CD8-positive, alpha-beta memory T cell (primary cell): ENCODE results near the gene CCDC28A. TPM values are rescaled to one million over a fixed set of nuclear protein-coding genes. Genes with fewer than 3 reads are reported as not detected.
A peak's percentile ranks its signal among the peaks of the same experiment; 100 is the strongest.

ENCODE experiments used
- CTCF ChIA-PET: fragments of 350-600 bp; sonication (Branson Sonifier 250); formaldehyde crosslinking; loops from one replicate; lab custom pipeline; 2021; ENCODE audit warnings: antibody characterized with exemption; lab: Charles Lee
- POLR2A ChIA-PET: fragments of 350-600 bp; sonication (Branson Sonifier 250); formaldehyde crosslinking; loops from one replicate; lab custom pipeline; 2021; ENCODE audit warnings: antibody characterized with exemption; lab: Charles Lee
- DNase-seq, 5 donors: peaks; one replicate each; pipeline versions ENCODE4 v3.0.0 to v3.0.0-alpha.2; 2020 to 2022; ENCODE audit warnings: mixed read lengths in 1 of 5
- H3K27ac ChIP-seq: one replicate; pipeline ENCODE4 v1.7.0; 2013; ENCODE audit warnings: low read depth, mild to moderate bottlenecking, low read length, moderate library complexity
- H3K27me3 ChIP-seq: 2 replicates; pipeline ENCODE4 v1.7.0; 2013; ENCODE audit warnings: low read length, mild to moderate bottlenecking; ENCODE audit not compliant: insufficient read depth, poor library complexity, severe bottlenecking
- H3K36me3 ChIP-seq: 2 replicates; pipeline ENCODE4 v1.7.0; 2013; ENCODE audit warnings: mild to moderate bottlenecking, low read length, moderate library complexity; ENCODE audit not compliant: insufficient read depth
- H3K4me1 ChIP-seq: 2 replicates; pipeline ENCODE4 v1.7.0; 2013; ENCODE audit warnings: mild to moderate bottlenecking, low read length, moderate library complexity; ENCODE audit not compliant: insufficient read depth
- H3K4me3 ChIP-seq: 2 replicates; pipeline ENCODE4 v1.7.0; 2013; ENCODE audit warnings: mild to moderate bottlenecking, low read length
- H3K9me3 ChIP-seq: 2 replicates; pipeline ENCODE4 v1.7.0; 2013; ENCODE audit warnings: mild to moderate bottlenecking, low read length
- H3K27ac Mint-ChIP-seq, 8 donors: one replicate each; pipeline ENCODE4 v1.8.0; 2020 to 2021; ENCODE audit warnings: mixed read lengths in 8 of 8, mild to moderate bottlenecking in 6 of 8, inconsistent platforms in 3 of 8, moderate library complexity in 3 of 8
- H3K27me3 Mint-ChIP-seq, 2 donors: one replicate each; pipeline ENCODE4 v1.8.0; 2020 to 2021; ENCODE audit warnings: mixed read lengths in 2 of 2, mild to moderate bottlenecking in 1 of 2, moderate library complexity in 1 of 2
- H3K36me3 Mint-ChIP-seq, 3 donors: one replicate each; pipeline ENCODE4 v1.8.0; 2020 to 2021; ENCODE audit warnings: mixed read lengths in 3 of 3, inconsistent platforms in 1 of 3, mild to moderate bottlenecking in 1 of 3
- H3K4me1 Mint-ChIP-seq, 3 donors: one replicate each; pipeline ENCODE4 v1.8.0; 2020 to 2021; ENCODE audit warnings: mixed read lengths in 3 of 3, inconsistent platforms in 1 of 3, mild to moderate bottlenecking in 1 of 3
- H3K4me3 Mint-ChIP-seq, 7 donors: one replicate each; pipeline ENCODE4 v1.8.0; 2020 to 2021; ENCODE audit warnings: mixed read lengths in 7 of 7, mild to moderate bottlenecking in 6 of 7, moderate library complexity in 4 of 7, inconsistent platforms in 2 of 7
- H3K9me3 Mint-ChIP-seq, 5 donors: one replicate each; pipeline ENCODE4 v1.8.0; 2020 to 2022; ENCODE audit warnings: mixed read lengths in 5 of 5, mild to moderate bottlenecking in 3 of 5, moderate library complexity in 2 of 5, inconsistent platforms in 1 of 5
- polyA plus RNA-seq: library from polyadenylated mRNA; unstranded; fragments of 300-500 nt; fragmentation: Illumina TruSeq; gene quantifications from one replicate; pipeline ENCODE4 v1.2.3, GENCODE V29; 2021
- total RNA-seq, 2 experiments: library from RNA; stranded (reverse); gene quantifications; one replicate each; pipeline ENCODE4 v1.2.3, GENCODE V29; 2021

CCDC28A gene
- total and polyA plus RNA-seq, 3 experiments from 2014 or later = 15.1 to 52.4 (median 16.1) TPM

DNA sequence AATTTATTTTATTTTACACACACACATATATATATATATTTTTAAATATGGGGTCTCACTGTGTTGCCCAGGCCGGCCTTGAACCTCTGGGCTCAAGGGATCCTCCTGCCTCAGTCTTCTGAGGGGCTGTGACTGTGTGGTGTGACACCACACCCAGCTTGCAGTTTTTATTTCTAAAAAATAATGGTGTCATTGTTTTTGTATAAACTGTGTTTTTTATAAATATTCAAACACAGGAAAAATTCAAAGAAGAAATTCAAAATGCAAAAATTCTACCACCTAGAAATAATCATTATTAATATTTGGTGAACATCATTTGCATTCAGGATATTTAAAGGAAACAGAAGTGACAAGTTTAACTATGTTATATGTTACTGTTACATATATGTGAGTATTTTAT, 3.1 kb downstream of the CCDC28A start:
- POLR2A ChIA-PET = no interaction called here
- peaks cover 37 to 50% (median 50%) of the 10 kb centered on the region in 3 donors for H3K4me1 Mint-ChIP-seq

DNA sequence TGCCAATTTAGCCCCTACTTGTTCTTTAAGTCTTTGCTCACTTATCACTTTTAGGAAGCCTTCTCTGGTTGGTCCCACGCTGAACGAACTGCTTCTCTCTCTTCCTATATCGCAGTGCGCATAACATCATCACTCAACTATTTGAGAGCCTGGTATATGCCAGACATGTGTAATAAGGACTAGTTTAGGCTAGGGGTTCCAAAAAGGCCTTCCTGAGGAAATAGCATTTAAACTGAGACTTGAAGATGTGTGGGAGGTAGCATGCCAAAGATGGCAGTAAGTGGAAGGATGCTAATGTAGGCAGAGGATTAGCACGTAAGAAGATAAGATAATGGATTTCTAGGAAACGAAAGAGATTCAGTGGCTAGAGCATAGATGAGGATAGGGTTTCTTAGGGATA, 4.8 kb downstream of the CCDC28A start:
- Mint-ChIP-seq H3K27me3 (peaks cover 0 to 3% of the 10 kb centered on the region in 2 donors), H3K27ac (peak overlapping the region in 2 of 8 donors; percentile 44 to 69), H3K4me1 (peaks cover 31 to 45% (median 42%) of the 10 kb centered on the region in 3 donors), H3K36me3 (peaks cover 0 to 69% (median 18%) of the 10 kb centered on the region in 3 donors), H3K9me3 (no peaks in the 10 kb centered on the region), H3K4me3 (peak overlapping the region in 1 of 7 donors; percentile 30)
- peaks cover 4% of the 10 kb centered on the region for H3K36me3 ChIP-seq
- no peaks in the 10 kb centered on the region for H3K9me3 ChIP-seq
- no peak for DNase-seq
- ChIA-PET POLR2A (interaction anchor here (0.7 kb wide), 1 partner anchor 799 kb away, joined by 3 read pairs; no protein-coding TSS in a partner anchor), CTCF (no interaction called here)
- peaks cover 8% of the 10 kb centered on the region for H3K4me1 ChIP-seq
- H3K27me3 ChIP-seq = no peaks in the 10 kb centered on the region
- H3K4me3 ChIP-seq = no peak overlapping the region
- H3K27ac ChIP-seq = no peak overlapping the region

More for the DNA sequence above, 3.1 kb downstream of the CCDC28A start:
- no peak for DNase-seq
- CTCF ChIA-PET = no interaction called here
- Histone ChIP-seq H3K4me1 (peaks cover 13% of the 10 kb centered on the region), H3K36me3 (no peaks in the 10 kb centered on the region), H3K27me3 (no peaks in the 10 kb centered on the region), H3K9me3 (no peaks in the 10 kb centered on the region), H3K27ac (no peak overlapping the region), H3K4me3 (no peak overlapping the region)
- H3K27ac Mint-ChIP-seq = no peak overlapping the region
- H3K27me3 Mint-ChIP-seq = peaks cover 0 to 3% of the 10 kb centered on the region in 2 donors
- H3K4me3 Mint-ChIP-seq = no peak overlapping the region
- peaks cover 0 to 58% (median 15%) of the 10 kb centered on the region in 3 donors for H3K36me3 Mint-ChIP-seq
- H3K9me3 Mint-ChIP-seq = no peaks in the 10 kb centered on the region

DNA sequence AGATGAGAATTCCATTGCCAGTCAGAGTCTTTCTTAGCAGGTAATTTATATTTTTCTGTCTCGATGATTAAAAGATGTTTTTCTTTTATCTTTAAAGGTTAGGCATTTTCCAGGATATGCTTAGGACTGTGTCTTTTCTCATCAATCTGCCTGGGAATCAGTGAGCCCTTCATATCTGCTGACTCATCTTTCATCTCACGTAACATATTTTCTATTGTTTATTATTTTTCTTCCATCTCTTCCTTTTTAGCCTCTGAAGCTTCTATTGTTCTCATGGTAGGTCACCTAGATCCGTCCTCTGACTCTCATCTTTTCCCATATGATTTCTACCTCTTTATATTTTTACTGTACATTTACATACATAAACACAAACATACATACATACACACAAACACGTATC, 8.7 kb downstream of the CCDC28A start:
- DNase-seq = no peak
- no peaks in the 10 kb centered on the region for H3K4me1 ChIP-seq
- peak overlapping the region in 3 of 8 donors; percentile 11 to 69 (median 11) for H3K27ac Mint-ChIP-seq
- peaks cover 0 to 1% of the 10 kb centered on the region in 2 donors for H3K27me3 Mint-ChIP-seq
- CTCF ChIA-PET = no interaction called here
- no peaks in the 10 kb centered on the region for H3K9me3 ChIP-seq
- peaks cover 0 to 85% (median 17%) of the 10 kb centered on the region in 3 donors for H3K36me3 Mint-ChIP-seq
- POLR2A ChIA-PET = no interaction called here
- no peak overlapping the region for H3K4me3 ChIP-seq
- peaks cover 15 to 24% (median 23%) of the 10 kb centered on the region in 3 donors for H3K4me1 Mint-ChIP-seq
- no peaks in the 10 kb centered on the region for H3K27me3 ChIP-seq
- no peaks in the 10 kb centered on the region for H3K9me3 Mint-ChIP-seq
- H3K36me3 ChIP-seq = peaks cover 4% of the 10 kb centered on the region
- H3K4me3 Mint-ChIP-seq = no peak overlapping the region
- no peak overlapping the region for H3K27ac ChIP-seq

- CTCF ChIA-PET = no interaction called here
- Mint-ChIP-seq H3K27me3 (peaks cover 0 to 1% of the 10 kb centered on the region in 2 donors), H3K4me1 (peaks cover 7 to 12% (median 12%) of the 10 kb centered on the region in 3 donors), H3K9me3 (no peaks in the 10 kb centered on the region), H3K4me3 (no peak overlapping the region), H3K27ac (no peak overlapping the region), H3K36me3 (peaks cover 4 to 84% (median 19%) of the 10 kb centered on the region in 3 donors)
- H3K27ac ChIP-seq = no peak overlapping the region
- H3K27me3 ChIP-seq = no peaks in the 10 kb centered on the region
- no peak overlapping the region for H3K4me3 ChIP-seq
- peaks cover 11% of the 10 kb centered on the region for H3K36me3 ChIP-seq
- no peaks in the 10 kb centered on the region for H3K4me1 ChIP-seq
- no peaks in the 10 kb centered on the region for H3K9me3 ChIP-seq
- no peak for DNase-seq
- POLR2A ChIA-PET = no interaction called here
These were observed 11.5 kb downstream of the CCDC28A start for GRCh38 chr6:138785079-138785478.

DNA sequence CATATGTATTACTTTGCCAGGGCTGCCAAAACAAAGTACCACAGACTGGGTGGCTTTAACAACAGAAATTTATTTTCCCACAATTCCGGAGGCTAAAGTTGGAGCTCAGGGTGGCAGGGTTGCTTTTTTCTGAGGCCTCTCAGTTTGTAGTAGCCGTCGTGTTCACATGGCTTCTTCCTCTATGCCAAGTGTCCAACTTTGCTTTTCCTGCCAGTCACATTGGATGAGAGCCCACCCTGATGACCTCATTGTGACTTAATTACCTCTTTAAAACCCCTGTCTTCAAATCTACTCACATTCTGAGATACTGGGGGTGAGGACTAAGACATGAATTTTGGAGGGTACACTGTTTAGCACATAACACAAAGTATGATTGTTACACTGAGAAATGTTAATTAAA, 12.4 kb downstream of the CCDC28A start:
- Mint-ChIP-seq H3K9me3 (no peaks in the 10 kb centered on the region), H3K36me3 (peaks cover 10 to 84% (median 19%) of the 10 kb centered on the region in 3 donors), H3K27me3 (peaks cover 0 to 1% of the 10 kb centered on the region in 2 donors), H3K4me3 (no peak overlapping the region), H3K27ac (no peak overlapping the region), H3K4me1 (peaks cover 7 to 12% (median 12%) of the 10 kb centered on the region in 3 donors)
- no peak for DNase-seq
- no peaks in the 10 kb centered on the region for H3K27me3 ChIP-seq
- CTCF ChIA-PET = no interaction called here
- H3K36me3 ChIP-seq = peaks cover 11% of the 10 kb centered on the region
- POLR2A ChIA-PET = no interaction called here
- no peaks in the 10 kb centered on the region for H3K4me1 ChIP-seq
- no peak overlapping the region for H3K4me3 ChIP-seq
- no peak overlapping the region for H3K27ac ChIP-seq
- H3K9me3 ChIP-seq = no peaks in the 10 kb centered on the region

- H3K4me3 Mint-ChIP-seq = no peak overlapping the region
- H3K36me3 ChIP-seq = peaks cover 8% of the 10 kb centered on the region
These were observed 13.6 kb downstream of the CCDC28A start for GRCh38 chr6:138787138-138787537.

DNA sequence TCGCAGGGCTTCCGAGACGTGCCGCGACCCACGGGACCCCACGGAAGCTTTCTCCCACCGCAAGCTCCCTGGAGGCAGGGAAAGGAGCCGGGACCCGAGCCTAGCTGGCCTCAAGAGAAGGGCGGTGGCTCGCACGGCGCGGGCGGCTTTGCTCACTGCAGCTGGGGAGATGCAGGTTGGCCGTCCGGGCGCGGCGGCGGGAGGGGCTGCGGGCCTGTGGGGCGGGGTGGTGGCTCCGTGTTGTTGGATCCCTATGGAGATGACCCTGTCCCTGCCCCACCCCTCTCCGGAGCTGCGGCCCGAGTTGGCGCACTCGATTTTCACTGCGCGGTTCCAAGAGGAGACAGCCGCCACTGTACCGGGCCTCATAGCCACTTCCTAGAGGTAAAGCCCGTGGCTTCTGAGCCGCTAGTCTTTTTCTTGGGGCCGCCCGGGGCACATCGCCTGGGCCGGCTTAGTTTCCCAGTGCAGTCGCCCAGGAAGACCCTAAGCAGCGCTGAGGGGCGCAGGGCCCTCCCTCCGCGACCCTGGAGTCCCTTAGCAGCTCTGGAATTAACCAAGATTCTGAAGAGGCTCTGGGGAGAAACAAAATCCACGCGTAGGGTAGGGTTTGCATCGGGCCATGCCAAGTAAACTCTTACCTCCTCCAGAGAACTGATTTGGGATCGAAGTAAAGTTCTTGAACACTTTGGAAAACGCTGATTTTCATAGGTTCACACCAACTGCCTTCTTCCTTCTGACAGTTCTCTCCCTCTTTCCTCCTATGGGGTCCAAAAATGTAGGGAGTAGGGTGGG, 22.4 kb downstream of the CCDC28A start, which contains the start of gene ECT2L:
Gene ECT2L (plus strand): TSS at position 279 of the 795 bp plus-strand sequence. CDS start 17,188 bp downstream, outside the sequence.
- no peak within 1 kb of the TSS for H3K4me3 Mint-ChIP-seq
- H3K4me3 ChIP-seq = no peak within 1 kb of the TSS
- POLR2A ChIA-PET = no interaction called here
- peaks cover 0 to 11% of the 10 kb centered on the region in 2 donors for H3K27me3 Mint-ChIP-seq
- no peaks in the 10 kb centered on the region for H3K4me1 Mint-ChIP-seq
- CTCF ChIA-PET = no interaction called here
- no peak for DNase-seq
- H3K27ac ChIP-seq = no peak within 1 kb of the TSS
- peak within 1 kb of the TSS in 1 of 8 donors; percentile 22 for H3K27ac Mint-ChIP-seq
- H3K9me3 Mint-ChIP-seq = no peaks in the 10 kb centered on the region
- peaks cover 11 to 24% (median 13%) of the 10 kb centered on the region in 3 donors for H3K36me3 Mint-ChIP-seq
- no peaks in the 10 kb centered on the region for H3K9me3 ChIP-seq
- H3K27me3 ChIP-seq = no peaks in the 10 kb centered on the region
- peaks cover 5% of the 10 kb centered on the region for H3K36me3 ChIP-seq
- no peaks in the 10 kb centered on the region for H3K4me1 ChIP-seq

More at GRCh38 chr6:138787138-138787537, 13.6 kb downstream of the CCDC28A start:
- H3K27me3 ChIP-seq = no peaks in the 10 kb centered on the region
- H3K27me3 Mint-ChIP-seq = peaks cover 0 to 1% of the 10 kb centered on the region in 2 donors
- H3K4me1 ChIP-seq = no peaks in the 10 kb centered on the region
- H3K27ac ChIP-seq = no peak overlapping the region
- H3K4me3 ChIP-seq = no peak overlapping the region
- H3K27ac Mint-ChIP-seq = peak overlapping the region in 2 of 8 donors; percentile 1 to 18
- H3K4me1 Mint-ChIP-seq = peaks cover 5 to 9% (median 8%) of the 10 kb centered on the region in 3 donors
- peaks cover 20 to 85% (median 22%) of the 10 kb centered on the region in 3 donors for H3K36me3 Mint-ChIP-seq
- DNase-seq = no peak
- ChIA-PET CTCF (no interaction called here), POLR2A (no interaction called here)
- no peaks in the 10 kb centered on the region for H3K9me3 Mint-ChIP-seq
- no peaks in the 10 kb centered on the region for H3K9me3 ChIP-seq

GRCh38 chr6:138796771-138797170, 23.2 kb downstream of the CCDC28A start:
- H3K4me1 ChIP-seq = no peaks in the 10 kb centered on the region
- no peak for DNase-seq
- CTCF ChIA-PET = no interaction called here
- H3K9me3 ChIP-seq = no peaks in the 10 kb centered on the region
- Mint-ChIP-seq H3K36me3 (peaks cover 5 to 16% (median 7%) of the 10 kb centered on the region in 3 donors), H3K4me3 (no peak overlapping the region), H3K9me3 (no peaks in the 10 kb centered on the region), H3K4me1 (no peaks in the 10 kb centered on the region), H3K27ac (no peak overlapping the region), H3K27me3 (peaks cover 0 to 11% of the 10 kb centered on the region in 2 donors)
- peaks cover 5% of the 10 kb centered on the region for H3K36me3 ChIP-seq
- POLR2A ChIA-PET = no interaction called here
- H3K4me3 ChIP-seq = no peak overlapping the region
- H3K27ac ChIP-seq = no peak overlapping the region
- H3K27me3 ChIP-seq = no peaks in the 10 kb centered on the region
